Keratinocyte (primary cell): Measurements from ENCODE around the gene ZEB2. TPM values are rescaled to one million over a fixed set of nuclear protein-coding genes. Genes with fewer than 3 reads are reported as not detected.

Source experiments
- DNase-seq: peaks from one replicate; pipeline ENCODE4 v3.0.0-alpha.2; 2011; ENCODE audit warnings: low read depth, missing footprints, low spot score
- FAIRE-seq: peaks from 2 replicates; lab custom pipeline; 2011; peaks lifted over from hg19 to GRCh38; lab: Jason Lieb, UNC
- H2AFZ ChIP-seq: 2 replicates; pipeline ENCODE4 v1.6.0; 2012; ENCODE audit warnings: low read length, control low read depth, inconsistent platforms; ENCODE audit not compliant: control insufficient read depth
- H3K27ac ChIP-seq: 2 replicates; pipeline ENCODE4 v1.5.1; 2011; ENCODE audit warnings: low read length; ENCODE audit not compliant: control insufficient read depth, insufficient read depth
- H3K27me3 ChIP-seq: 3 replicates; pipeline ENCODE4 v1.6.0; 2011; ENCODE audit warnings: low read length; ENCODE audit not compliant: control insufficient read depth, insufficient read depth; ENCODE audit errors: extremely low read depth
- H3K36me3 ChIP-seq, 2 experiments: 2 replicates in 1 of 2; 3 replicates in 1 of 2; pipeline ENCODE4 v1.5.1; 2011; ENCODE audit warnings: low read length in 2 of 2, mild to moderate bottlenecking in 1 of 2; ENCODE audit not compliant: control insufficient read depth in 2 of 2, insufficient read depth in 2 of 2; ENCODE audit errors: extremely low read depth in 1 of 2
- H3K4me1 ChIP-seq: 3 replicates; pipeline ENCODE4 v1.5.1; 2011; ENCODE audit warnings: low read length; ENCODE audit not compliant: control insufficient read depth, insufficient read depth; ENCODE audit errors: extremely low read depth
- H3K4me2 ChIP-seq: 3 replicates; pipeline ENCODE4 v1.6.0; 2011; ENCODE audit warnings: low read depth, low read length; ENCODE audit not compliant: control insufficient read depth, insufficient read depth; ENCODE audit errors: extremely low read depth
- H3K4me3 ChIP-seq, 3 experiments: fragments of 200-600 bp in 1 of 3; sonication (generic) in 1 of 3; 2 replicates in 2 of 3; 3 replicates in 1 of 3; pipeline ENCODE4 v1.5.1; 2011 to 2016; ENCODE audit warnings: low read length in 3 of 3, mild to moderate bottlenecking in 3 of 3, control low read depth in 2 of 3, inconsistent platforms in 1 of 3, low read depth in 1 of 3, mixed read lengths in 1 of 3, mixed run types in 1 of 3, moderate library complexity in 1 of 3; ENCODE audit not compliant: control insufficient read depth in 2 of 3, insufficient read depth in 2 of 3; ENCODE audit errors: extremely low read depth in 1 of 3
- H3K79me2 ChIP-seq: 2 replicates; pipeline ENCODE4 v1.6.0; 2012; ENCODE audit warnings: low read length; ENCODE audit not compliant: control insufficient read depth, insufficient read depth
- H3K9ac ChIP-seq: 3 replicates; pipeline ENCODE4 v1.6.0; 2011; ENCODE audit warnings: low read length; ENCODE audit not compliant: control insufficient read depth, insufficient read depth; ENCODE audit errors: extremely low read depth
- H3K9me1 ChIP-seq: 3 replicates; pipeline ENCODE4 v1.6.0; 2011; ENCODE audit warnings: low read length; ENCODE audit not compliant: control insufficient read depth, insufficient read depth; ENCODE audit errors: extremely low read depth
- H3K9me3 ChIP-seq: 2 replicates; pipeline ENCODE4 v1.5.1; 2012; ENCODE audit warnings: low read depth, low read length; ENCODE audit not compliant: control insufficient read depth
- H4K20me1 ChIP-seq: 3 replicates; pipeline ENCODE4 v1.6.0; 2011; ENCODE audit warnings: low read length; ENCODE audit not compliant: control insufficient read depth, insufficient read depth; ENCODE audit errors: extremely low read depth
- CTCF ChIP-seq, 3 experiments: IDR thresholded peaks in 1 of 3; conservative IDR thresholded peaks in 1 of 3; optimal IDR thresholded peaks in 1 of 3; 2 replicates in 2 of 3; 3 replicates in 1 of 3; pipeline versions ENCODE3 to v1.5.1; 2011; ENCODE audit warnings: low read length in 3 of 3, mild to moderate bottlenecking in 3 of 3, moderate library complexity in 2 of 3, control low read depth in 1 of 3, inconsistent platforms in 1 of 3; ENCODE audit not compliant: insufficient read depth in 2 of 3; ENCODE audit errors: extremely low read depth in 1 of 3
- EZH2 ChIP-seq: IDR thresholded peaks from one replicate; pipeline ENCODE4 v1.6.1; 2012; ENCODE audit warnings: inconsistent platforms, mild to moderate bottlenecking, low read length, moderate library complexity
- dilution Hi-C: fragments of 300-500 bp; cut with MboI; formaldehyde crosslinking; loops from one replicate; pipeline ENCODE4 v1.7.0; 2020; ENCODE audit warnings: low sequenced_read_pairs; ENCODE audit not compliant: extremely low pct_ligation_motif_present
- polyA plus RNA-seq, 5 experiments: library from polyadenylated mRNA; depleted of rRNA in 3 of 5; stranded (reverse) in 3 of 5; stranded (forward) in 1 of 5; unstranded in 1 of 5; fragments of >200 nt; gene quantifications; 1 replicate in 1 of 5; 2 replicates in 3 of 5; 3 replicates in 1 of 5; pipeline versions ENCODE4 v1.2.1 to v1.2.3, GENCODE V29; 2011 to 2012; ENCODE audit warnings: missing spikeins in 2 of 5, low read depth in 1 of 5, low replicate concordance in 1 of 5

Gene ZEB2
- polyA plus RNA-seq, 1 donor (not counting 4 experiments of a cell fraction or from before 2014, with no cell fraction given): 0.12 TPM

DNA sequence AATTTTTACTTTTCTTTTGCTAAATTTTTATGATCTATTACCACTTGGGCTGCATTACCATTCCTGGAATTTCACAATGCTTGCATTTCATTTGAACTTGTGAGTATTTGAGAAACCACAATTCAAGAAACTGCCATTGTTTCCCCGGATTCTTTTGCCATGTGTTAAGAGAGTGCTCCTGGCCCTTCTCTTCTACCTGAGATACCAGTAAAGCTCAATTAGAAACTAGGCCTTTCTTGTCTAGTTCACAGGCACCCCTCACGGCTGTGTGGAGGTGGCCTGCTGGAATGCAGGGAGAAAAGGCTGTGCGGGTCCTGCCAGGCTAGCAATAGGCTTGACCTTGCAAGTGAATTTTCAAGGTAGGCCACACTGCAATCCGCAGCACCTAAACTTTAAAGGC, 40.8 kb downstream of the ZEB2 start:
- Histone ChIP-seq H3K9me1 (no peaks in the 10 kb centered on the region), H3K4me2 (no peak overlapping the region), H3K27ac (no peak overlapping the region), H3K79me2 (no peaks in the 10 kb centered on the region), H3K4me3 (no peak overlapping the region), H3K4me1 (no peaks in the 10 kb centered on the region), H2AFZ (no peak overlapping the region), H4K20me1 (no peaks in the 10 kb centered on the region), H3K9ac (no peak overlapping the region), H3K36me3 (no peaks in the 10 kb centered on the region), H3K9me3 (no peaks in the 10 kb centered on the region), H3K27me3 (no peaks in the 10 kb centered on the region)
- dilution Hi-C loops: no loop called here
- TF ChIP-seq CTCF (optimal IDR thresholded peaks at IDR 0.05 in 1 of 3, IDR thresholded peaks at IDR 0.05 in 1 of 3, conservative IDR thresholded peaks at IDR 0.05 in 1 of 3; ENCODE audit: extremely low read depth in 1 of 3, insufficient read depth in 2 of 3, low read length in 3 of 3): no peak
- no peak for TF ChIP-seq EZH2
- FAIRE-seq: no peak
- no peak for DNase-seq

DNA sequence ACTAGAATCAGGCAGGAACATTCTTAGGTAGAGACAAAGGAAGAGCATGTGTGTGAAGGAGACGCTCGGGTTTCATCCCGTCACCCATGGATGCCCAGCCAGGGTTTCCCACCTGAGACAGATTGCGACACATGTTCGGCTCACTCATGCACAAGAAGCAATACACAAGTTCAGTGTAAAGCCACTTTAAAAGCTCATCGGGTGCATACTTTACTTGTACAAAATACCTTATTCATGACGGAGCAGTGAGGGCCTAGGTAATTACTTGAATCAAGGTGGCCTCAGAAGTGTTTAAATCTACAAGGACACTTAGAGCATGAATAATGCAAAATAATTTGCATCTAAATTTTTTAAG, 42.0 kb downstream of the ZEB2 start:
- Histone ChIP-seq H3K4me1 (no peaks in the 10 kb centered on the region), H3K9ac (no peak overlapping the region), H4K20me1 (no peaks in the 10 kb centered on the region), H3K4me2 (no peak overlapping the region), H3K9me3 (no peaks in the 10 kb centered on the region), H3K4me3 (no peak overlapping the region), H2AFZ (no peak overlapping the region), H3K9me1 (no peaks in the 10 kb centered on the region), H3K27me3 (no peaks in the 10 kb centered on the region), H3K79me2 (no peaks in the 10 kb centered on the region), H3K36me3 (no peaks in the 10 kb centered on the region), H3K27ac (no peak overlapping the region)
- no peak for DNase-seq
- FAIRE-seq: no peak
- no peak for TF ChIP-seq EZH2
- no peak for TF ChIP-seq CTCF (optimal IDR thresholded peaks at IDR 0.05 in 1 of 3, IDR thresholded peaks at IDR 0.05 in 1 of 3, conservative IDR thresholded peaks at IDR 0.05 in 1 of 3; ENCODE audit: extremely low read depth in 1 of 3, insufficient read depth in 2 of 3, low read length in 3 of 3)
- dilution Hi-C loops: no loop called here
